Kidney glomerular epithelial cell (primary cell): ENCODE data around the gene LDAH.

Experiments used
- DNase-seq: peaks from one replicate; lab custom pipeline; 2025; lab: John Stamatoyannopoulos, UW

LDAH gene

GRCh38 chr2:20667531-20668401, 155.1 kb downstream of the LDAH start:
- no peak for DNase-seq

GRCh38 chr2:20667151-20667530, 155.8 kb downstream of the LDAH start:
- no peak for DNase-seq

GRCh38 chr2:20666304-20667150, 156.4 kb downstream of the LDAH start, which contains the start of gene GDF7:
GDF7 (plus strand) TSS chr2:20667144; CDS start chr2:20667240, 96 bp downstream.
- DNase-seq, result no peak

GRCh38 chr2:20666005-20666303, 156.9 kb downstream of the LDAH start:
- no peak for DNase-seq

GRCh38 chr2:20665243-20666004, 157.5 kb downstream of the LDAH start:
- no peak for DNase-seq

GRCh38 chr2:20664431-20665242, 158.3 kb downstream of the LDAH start:
- DNase-seq, result no peak

GRCh38 chr2:20664071-20664390, 158.9 kb downstream of the LDAH start:
- DNase-seq, result no peak

GRCh38 chr2:20663196-20664070, 159.5 kb downstream of the LDAH start:
- peak; percentile 10 for DNase-seq

- DNase-seq, result no peak
Observed at GRCh38 chr2:20662308-20662937, 160.5 kb downstream of the LDAH start.

GRCh38 chr2:20661421-20662307, 161.2 kb downstream of the LDAH start:
- DNase-seq, result peak; percentile 56

- no peak for DNase-seq
Observed at GRCh38 chr2:20660506-20661420, 162.1 kb downstream of the LDAH start.

GRCh38 chr2:20657522-20658235, 165.2 kb downstream of the LDAH start:
- DNase-seq, result no peak

- DNase-seq, result no peak
Observed at GRCh38 chr2:20656561-20656960, 166.3 kb downstream of the LDAH start.

- no peak for DNase-seq
Observed at GRCh38 chr2:20654535-20654813, 168.4 kb downstream of the LDAH start.

- DNase-seq, result no peak
Observed at GRCh38 chr2:20653695-20654534, 169.0 kb downstream of the LDAH start.

GRCh38 chr2:20652673-20653575, 170.0 kb downstream of the LDAH start:
- no peak for DNase-seq
